ENCODE results near the gene TMEM132D. TPM values are rescaled to one million over a fixed set of nuclear protein-coding genes. Genes with fewer than 3 reads are reported as not detected.

TMEM132D gene
- total RNA-seq, 1 donor from 2014 or later: 1.6 TPM

- H3K9me3 ChIP-seq (ENCODE audit: control insufficient read depth in 3 of 3, low read length in 3 of 3): no peaks in the 10 kb centered on the region
- no peak overlapping the region for H3K4me3 ChIP-seq (ENCODE audit: low read length in 3 of 3)
- no peaks in the 10 kb centered on the region for H3K27me3 ChIP-seq (ENCODE audit: control insufficient read depth in 3 of 3, insufficient read depth in 3 of 3, low read length in 3 of 3)
- no peaks in the 10 kb centered on the region for H3K36me3 ChIP-seq (ENCODE audit: control insufficient read depth in 3 of 3, insufficient read depth in 3 of 3, low read length in 3 of 3)
- no peak overlapping the region for H3K27ac ChIP-seq (ENCODE audit: low read depth, low read length)
- no peak overlapping the region for H3K9ac ChIP-seq (ENCODE audit: low read depth in 1 of 3, low read length in 3 of 3)
- no peaks in the 10 kb centered on the region for H3K4me1 ChIP-seq (ENCODE audit: control insufficient read depth in 3 of 3, insufficient read depth in 3 of 3, low read length in 3 of 3)
Observed at GRCh38 chr12:129119537-129119936, 784.3 kb downstream of the TMEM132D start.

DNA sequence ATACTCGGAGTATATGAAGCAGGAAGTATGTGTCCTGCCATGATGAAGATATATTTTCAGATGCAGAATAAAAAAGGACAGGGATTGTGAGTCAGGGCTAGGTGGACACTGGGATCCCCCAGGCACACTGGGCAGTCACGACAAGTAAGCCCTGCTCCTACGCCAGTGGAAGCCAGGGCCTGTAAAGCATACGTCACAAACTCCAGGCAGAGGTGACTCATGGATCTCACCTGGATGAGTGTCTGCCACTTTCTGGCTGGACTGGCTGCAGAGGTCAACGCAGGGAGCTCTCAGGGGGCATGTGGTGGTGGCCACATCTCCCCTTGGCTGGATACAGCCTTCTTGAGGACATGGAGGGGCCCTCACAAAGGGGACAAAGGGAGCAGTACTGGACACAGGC is 788.3 kb downstream of the TMEM132D start:
- Histone ChIP-seq H3K4me3 (ENCODE audit: low read length in 3 of 3) (no peak overlapping the region), H3K36me3 (ENCODE audit: control insufficient read depth in 3 of 3, insufficient read depth in 3 of 3, low read length in 3 of 3) (no peaks in the 10 kb centered on the region), H3K9ac (ENCODE audit: low read depth in 1 of 3, low read length in 3 of 3) (no peak overlapping the region), H3K4me1 (ENCODE audit: control insufficient read depth in 3 of 3, insufficient read depth in 3 of 3, low read length in 3 of 3) (no peaks in the 10 kb centered on the region), H3K9me3 (ENCODE audit: control insufficient read depth in 3 of 3, low read length in 3 of 3) (peaks cover 0 to 2% (median 2%) of the 10 kb centered on the region in 3 donors), H3K27ac (ENCODE audit: low read depth, low read length) (no peak overlapping the region), H3K27me3 (ENCODE audit: control insufficient read depth in 3 of 3, insufficient read depth in 3 of 3, low read length in 3 of 3) (no peaks in the 10 kb centered on the region)

- no peak overlapping the region for H3K9ac ChIP-seq (ENCODE audit: low read depth in 1 of 3, low read length in 3 of 3)
- H3K36me3 ChIP-seq (ENCODE audit: control insufficient read depth in 3 of 3, insufficient read depth in 3 of 3, low read length in 3 of 3): no peaks in the 10 kb centered on the region
- no peaks in the 10 kb centered on the region for H3K4me1 ChIP-seq (ENCODE audit: control insufficient read depth in 3 of 3, insufficient read depth in 3 of 3, low read length in 3 of 3)
- peaks cover 4 to 8% (median 7%) of the 10 kb centered on the region in 3 donors for H3K9me3 ChIP-seq (ENCODE audit: control insufficient read depth in 3 of 3, low read length in 3 of 3)
- H3K27ac ChIP-seq (ENCODE audit: low read depth, low read length): no peak overlapping the region
- no peaks in the 10 kb centered on the region for H3K27me3 ChIP-seq (ENCODE audit: control insufficient read depth in 3 of 3, insufficient read depth in 3 of 3, low read length in 3 of 3)
- no peak overlapping the region for H3K4me3 ChIP-seq (ENCODE audit: low read length in 3 of 3)
Observed at GRCh38 chr12:129110575-129110974, 793.2 kb downstream of the TMEM132D start.

DNA sequence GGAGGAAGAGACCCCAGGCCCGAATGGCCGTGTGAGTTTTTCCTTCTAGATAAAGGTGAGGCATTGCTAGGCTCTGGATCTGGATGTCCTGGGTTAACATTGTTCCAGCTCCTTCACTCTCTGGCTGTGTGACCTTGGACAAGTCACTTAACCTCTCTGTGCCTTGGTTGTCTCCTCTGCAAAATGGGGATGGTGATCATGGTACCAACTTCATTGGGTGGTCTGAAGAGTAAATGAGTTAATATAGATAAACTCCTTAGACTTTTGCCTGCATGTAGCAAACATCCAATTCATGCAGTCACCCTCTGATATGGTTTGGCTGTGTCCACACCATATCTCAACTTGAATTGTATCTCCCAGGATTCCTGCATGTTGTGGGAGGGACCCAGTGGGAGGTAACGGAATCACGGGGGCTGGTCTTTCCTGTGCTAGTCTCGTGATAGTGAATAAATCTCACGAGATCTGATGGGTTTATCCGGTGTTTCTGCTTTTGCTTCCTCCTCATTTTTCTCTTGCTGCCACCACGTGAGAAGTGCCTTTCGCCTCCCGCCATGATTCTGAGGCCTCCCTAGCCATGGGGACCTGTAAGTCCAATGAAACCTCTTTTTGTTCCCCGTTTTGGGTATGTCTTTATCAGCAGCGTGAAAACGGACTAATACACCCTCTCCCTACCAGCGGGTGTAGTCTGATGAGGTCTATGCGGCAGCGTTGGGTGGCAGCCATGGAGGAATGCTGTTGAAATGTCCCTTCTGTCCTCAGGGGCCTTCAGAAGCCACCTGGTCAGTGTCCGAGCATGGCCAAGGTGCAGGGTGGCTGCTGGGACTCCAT is 794.4 kb downstream of the TMEM132D start:
- Histone ChIP-seq H3K36me3 (ENCODE audit: control insufficient read depth in 3 of 3, insufficient read depth in 3 of 3, low read length in 3 of 3) (no peaks in the 10 kb centered on the region), H3K4me1 (ENCODE audit: control insufficient read depth in 3 of 3, insufficient read depth in 3 of 3, low read length in 3 of 3) (no peaks in the 10 kb centered on the region), H3K27me3 (ENCODE audit: control insufficient read depth in 3 of 3, insufficient read depth in 3 of 3, low read length in 3 of 3) (no peaks in the 10 kb centered on the region), H3K9me3 (ENCODE audit: control insufficient read depth in 3 of 3, low read length in 3 of 3) (peaks cover 4 to 8% (median 7%) of the 10 kb centered on the region in 3 donors), H3K27ac (ENCODE audit: low read depth, low read length) (no peak overlapping the region), H3K4me3 (ENCODE audit: low read length in 3 of 3) (no peak overlapping the region), H3K9ac (ENCODE audit: low read depth in 1 of 3, low read length in 3 of 3) (no peak overlapping the region)

- Histone ChIP-seq H3K36me3 (ENCODE audit: control insufficient read depth in 3 of 3, insufficient read depth in 3 of 3, low read length in 3 of 3) (no peaks in the 10 kb centered on the region), H3K27me3 (ENCODE audit: control insufficient read depth in 3 of 3, insufficient read depth in 3 of 3, low read length in 3 of 3) (peaks cover 0 to 7% (median 0%) of the 10 kb centered on the region in 3 donors), H3K9me3 (ENCODE audit: control insufficient read depth in 3 of 3, low read length in 3 of 3) (peaks cover 4 to 14% (median 9%) of the 10 kb centered on the region in 3 donors), H3K27ac (ENCODE audit: low read depth, low read length) (no peak overlapping the region), H3K4me3 (ENCODE audit: low read length in 3 of 3) (no peak overlapping the region), H3K4me1 (ENCODE audit: control insufficient read depth in 3 of 3, insufficient read depth in 3 of 3, low read length in 3 of 3) (no peaks in the 10 kb centered on the region), H3K9ac (ENCODE audit: low read depth in 1 of 3, low read length in 3 of 3) (no peak overlapping the region)
Observed at GRCh38 chr12:129106772-129107171, 797.1 kb downstream of the TMEM132D start.

DNA sequence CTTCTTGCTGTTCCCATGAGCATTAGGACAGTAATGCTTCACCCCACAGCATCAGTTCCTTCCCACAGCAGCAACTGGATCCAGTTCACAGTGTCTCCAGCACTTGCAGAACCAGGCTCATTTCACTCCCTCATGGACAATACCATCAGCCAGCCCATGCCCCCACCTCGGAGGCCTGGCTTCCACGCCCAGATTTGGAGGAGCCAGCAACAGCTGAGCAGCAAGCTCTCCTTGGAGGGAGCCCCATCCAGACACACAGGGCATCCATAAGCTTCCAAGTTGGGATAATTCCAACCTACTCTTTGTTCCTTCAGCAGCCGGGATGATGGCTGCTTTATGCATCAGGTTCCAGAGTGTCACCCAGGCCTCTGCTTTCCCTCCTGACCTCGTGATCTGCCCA is 800.6 kb downstream of the TMEM132D start:
- Histone ChIP-seq H3K4me1 (ENCODE audit: control insufficient read depth in 3 of 3, insufficient read depth in 3 of 3, low read length in 3 of 3) (no peaks in the 10 kb centered on the region), H3K4me3 (ENCODE audit: low read length in 3 of 3) (no peak overlapping the region), H3K36me3 (ENCODE audit: control insufficient read depth in 3 of 3, insufficient read depth in 3 of 3, low read length in 3 of 3) (no peaks in the 10 kb centered on the region), H3K27me3 (ENCODE audit: control insufficient read depth in 3 of 3, insufficient read depth in 3 of 3, low read length in 3 of 3) (peaks cover 0 to 7% (median 0%) of the 10 kb centered on the region in 3 donors), H3K9me3 (ENCODE audit: control insufficient read depth in 3 of 3, low read length in 3 of 3) (peaks cover 4 to 16% (median 6%) of the 10 kb centered on the region in 3 donors), H3K27ac (ENCODE audit: low read depth, low read length) (no peak overlapping the region), H3K9ac (ENCODE audit: low read depth in 1 of 3, low read length in 3 of 3) (no peak overlapping the region)

- H3K9ac ChIP-seq (ENCODE audit: low read depth in 1 of 3, low read length in 3 of 3): no peak overlapping the region
- H3K9me3 ChIP-seq (ENCODE audit: control insufficient read depth in 3 of 3, low read length in 3 of 3): peaks cover 4 to 16% (median 6%) of the 10 kb centered on the region in 3 donors
- H3K27ac ChIP-seq (ENCODE audit: low read depth, low read length): no peak overlapping the region
- no peaks in the 10 kb centered on the region for H3K36me3 ChIP-seq (ENCODE audit: control insufficient read depth in 3 of 3, insufficient read depth in 3 of 3, low read length in 3 of 3)
- H3K4me3 ChIP-seq (ENCODE audit: low read length in 3 of 3): no peak overlapping the region
- peaks cover 0 to 7% (median 0%) of the 10 kb centered on the region in 3 donors for H3K27me3 ChIP-seq (ENCODE audit: control insufficient read depth in 3 of 3, insufficient read depth in 3 of 3, low read length in 3 of 3)
- H3K4me1 ChIP-seq (ENCODE audit: control insufficient read depth in 3 of 3, insufficient read depth in 3 of 3, low read length in 3 of 3): no peaks in the 10 kb centered on the region
Observed at GRCh38 chr12:129102233-129102632, 801.6 kb downstream of the TMEM132D start.

- no peaks in the 10 kb centered on the region for H3K36me3 ChIP-seq (ENCODE audit: control insufficient read depth in 3 of 3, insufficient read depth in 3 of 3, low read length in 3 of 3)
- H3K27ac ChIP-seq (ENCODE audit: low read depth, low read length): no peak overlapping the region
- H3K9ac ChIP-seq (ENCODE audit: low read depth in 1 of 3, low read length in 3 of 3): no peak overlapping the region
- H3K9me3 ChIP-seq (ENCODE audit: control insufficient read depth in 3 of 3, low read length in 3 of 3): peaks cover 4 to 14% (median 6%) of the 10 kb centered on the region in 3 donors
- no peaks in the 10 kb centered on the region for H3K4me1 ChIP-seq (ENCODE audit: control insufficient read depth in 3 of 3, insufficient read depth in 3 of 3, low read length in 3 of 3)
- no peak overlapping the region for H3K4me3 ChIP-seq (ENCODE audit: low read length in 3 of 3)
- peaks cover 0 to 7% (median 0%) of the 10 kb centered on the region in 3 donors for H3K27me3 ChIP-seq (ENCODE audit: control insufficient read depth in 3 of 3, insufficient read depth in 3 of 3, low read length in 3 of 3)
Observed at GRCh38 chr12:129101816-129102215, 802.0 kb downstream of the TMEM132D start.

DNA sequence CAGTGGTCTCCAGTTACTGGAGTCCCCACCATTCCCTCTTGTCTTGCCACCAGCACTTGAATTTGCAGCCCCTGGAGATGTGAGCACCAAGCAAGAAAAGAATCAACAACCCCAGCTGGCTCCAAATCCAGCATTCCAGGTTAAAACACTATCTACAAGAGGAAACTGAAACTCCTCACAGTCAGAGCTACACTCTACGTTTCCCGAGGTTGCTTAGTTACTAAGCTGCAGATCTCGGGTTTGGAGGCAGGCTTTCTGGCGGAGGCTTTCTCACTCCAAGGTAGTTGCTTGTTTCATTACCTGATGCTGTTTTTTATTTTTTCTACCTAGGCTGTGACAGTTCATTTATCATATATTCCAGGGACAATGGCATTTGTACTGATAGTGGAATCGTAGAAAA is 802.4 kb downstream of the TMEM132D start:
- Histone ChIP-seq H3K9me3 (ENCODE audit: control insufficient read depth in 3 of 3, low read length in 3 of 3) (peaks cover under 1 to 10% (median 3%) of the 10 kb centered on the region in 3 donors), H3K27me3 (ENCODE audit: control insufficient read depth in 3 of 3, insufficient read depth in 3 of 3, low read length in 3 of 3) (peaks cover 0 to 7% (median 0%) of the 10 kb centered on the region in 3 donors), H3K9ac (ENCODE audit: low read depth in 1 of 3, low read length in 3 of 3) (no peak overlapping the region), H3K4me1 (ENCODE audit: control insufficient read depth in 3 of 3, insufficient read depth in 3 of 3, low read length in 3 of 3) (no peaks in the 10 kb centered on the region), H3K4me3 (ENCODE audit: low read length in 3 of 3) (no peak overlapping the region), H3K27ac (ENCODE audit: low read depth, low read length) (no peak overlapping the region), H3K36me3 (ENCODE audit: control insufficient read depth in 3 of 3, insufficient read depth in 3 of 3, low read length in 3 of 3) (no peaks in the 10 kb centered on the region)

DNA sequence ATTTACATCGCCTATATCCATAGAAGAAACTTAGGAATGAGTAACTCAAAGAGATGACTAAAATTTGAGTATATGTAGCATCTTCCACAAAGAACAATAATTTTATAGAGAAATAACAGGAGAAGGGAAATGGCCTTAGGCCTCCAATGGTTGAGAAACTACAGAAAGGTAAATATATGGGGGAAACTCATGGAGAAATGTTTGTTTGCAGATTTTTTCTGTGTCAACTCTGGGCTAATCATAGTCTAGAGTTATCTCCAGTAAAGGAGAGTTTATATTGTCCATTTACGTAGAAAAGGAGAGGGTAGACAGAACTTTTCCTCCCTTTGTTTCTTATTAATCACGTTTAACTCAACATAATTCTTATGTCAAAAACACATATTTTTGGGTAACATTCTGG is 806.4 kb downstream of the TMEM132D start:
- Histone ChIP-seq H3K4me1 (ENCODE audit: control insufficient read depth in 3 of 3, insufficient read depth in 3 of 3, low read length in 3 of 3) (no peaks in the 10 kb centered on the region), H3K36me3 (ENCODE audit: control insufficient read depth in 3 of 3, insufficient read depth in 3 of 3, low read length in 3 of 3) (no peaks in the 10 kb centered on the region), H3K27me3 (ENCODE audit: control insufficient read depth in 3 of 3, insufficient read depth in 3 of 3, low read length in 3 of 3) (peaks cover 0 to 4% (median 0%) of the 10 kb centered on the region in 3 donors), H3K9me3 (ENCODE audit: control insufficient read depth in 3 of 3, low read length in 3 of 3) (peaks cover 0 to 6% (median 2%) of the 10 kb centered on the region in 3 donors), H3K9ac (ENCODE audit: low read depth in 1 of 3, low read length in 3 of 3) (no peak overlapping the region), H3K27ac (ENCODE audit: low read depth, low read length) (no peak overlapping the region), H3K4me3 (ENCODE audit: low read length in 3 of 3) (no peak overlapping the region)
